Kidney epithelial cell (primary cell): ENCODE results near the gene ZNF283. TPM values are rescaled to one million over a fixed set of nuclear protein-coding genes. Genes with fewer than 3 reads are reported as not detected.
"Not testable (repeated sequence)": the region's sequence is repeated elsewhere in the genome, so short reads cannot be mapped to it uniquely, and the experiment has no call there.

Experiments
- DNase-seq: peaks from one replicate; pipeline ENCODE4 v3.0.0-alpha.2; 2010; ENCODE audit warnings: low read depth
- H3K27me3 ChIP-seq: 2 replicates; pipeline ENCODE4 v1.6.0; 2011; ENCODE audit warnings: low read length; ENCODE audit not compliant: control insufficient read depth, insufficient read depth
- H3K36me3 ChIP-seq: 2 replicates; pipeline ENCODE4 v1.5.1; 2011; ENCODE audit warnings: low read length; ENCODE audit not compliant: control insufficient read depth, insufficient read depth
- H3K4me3 ChIP-seq: 2 replicates; pipeline ENCODE4 v1.5.1; 2011; ENCODE audit warnings: low read depth, mild to moderate bottlenecking, control low read depth, low read length
- total RNA-seq: library from RNA; depleted of rRNA; stranded (reverse); fragments of >200 nt; gene quantifications from 2 replicates; pipeline ENCODE4 v1.2.3, GENCODE V29; 2015
- TF ChIP-seq, protein P1 (sequence below): IDR thresholded peaks from 2 replicates; pipeline ENCODE4 v1.5.1; 2011; ENCODE audit warnings: mild to moderate bottlenecking, moderate library complexity, low read length, control low read depth, inconsistent platforms; ENCODE audit not compliant: insufficient read depth, poor library complexity, severe bottlenecking

Gene ZNF283
- total RNA-seq, 1 donor from 2014 or later: 3.8 TPM

- Histone ChIP-seq H3K4me3 (peak overlapping the region; percentile 28), H3K27me3 (peaks cover 2% of the 10 kb centered on the region), H3K36me3 (no peaks in the 10 kb centered on the region)
- TF ChIP-seq, protein P1, sequence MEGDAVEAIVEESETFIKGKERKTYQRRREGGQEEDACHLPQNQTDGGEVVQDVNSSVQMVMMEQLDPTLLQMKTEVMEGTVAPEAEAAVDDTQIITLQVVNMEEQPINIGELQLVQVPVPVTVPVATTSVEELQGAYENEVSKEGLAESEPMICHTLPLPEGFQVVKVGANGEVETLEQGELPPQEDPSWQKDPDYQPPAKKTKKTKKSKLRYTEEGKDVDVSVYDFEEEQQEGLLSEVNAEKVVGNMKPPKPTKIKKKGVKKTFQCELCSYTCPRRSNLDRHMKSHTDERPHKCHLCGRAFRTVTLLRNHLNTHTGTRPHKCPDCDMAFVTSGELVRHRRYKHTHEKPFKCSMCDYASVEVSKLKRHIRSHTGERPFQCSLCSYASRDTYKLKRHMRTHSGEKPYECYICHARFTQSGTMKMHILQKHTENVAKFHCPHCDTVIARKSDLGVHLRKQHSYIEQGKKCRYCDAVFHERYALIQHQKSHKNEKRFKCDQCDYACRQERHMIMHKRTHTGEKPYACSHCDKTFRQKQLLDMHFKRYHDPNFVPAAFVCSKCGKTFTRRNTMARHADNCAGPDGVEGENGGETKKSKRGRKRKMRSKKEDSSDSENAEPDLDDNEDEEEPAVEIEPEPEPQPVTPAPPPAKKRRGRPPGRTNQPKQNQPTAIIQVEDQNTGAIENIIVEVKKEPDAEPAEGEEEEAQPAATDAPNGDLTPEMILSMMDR: no peak
- no peak for DNase-seq
These were observed 29.0 kb upstream of the ZNF283 start for GRCh38 chr19:43798026-43798545.

- Histone ChIP-seq H3K27me3 (peaks cover 2% of the 10 kb centered on the region), H3K4me3 (peak overlapping the region; percentile 28), H3K36me3 (no peaks in the 10 kb centered on the region)
- DNase-seq: no peak
- TF ChIP-seq, protein P1: no peak
These were observed 28.3 kb upstream of the ZNF283 start for GRCh38 chr19:43798546-43799409.

DNA sequence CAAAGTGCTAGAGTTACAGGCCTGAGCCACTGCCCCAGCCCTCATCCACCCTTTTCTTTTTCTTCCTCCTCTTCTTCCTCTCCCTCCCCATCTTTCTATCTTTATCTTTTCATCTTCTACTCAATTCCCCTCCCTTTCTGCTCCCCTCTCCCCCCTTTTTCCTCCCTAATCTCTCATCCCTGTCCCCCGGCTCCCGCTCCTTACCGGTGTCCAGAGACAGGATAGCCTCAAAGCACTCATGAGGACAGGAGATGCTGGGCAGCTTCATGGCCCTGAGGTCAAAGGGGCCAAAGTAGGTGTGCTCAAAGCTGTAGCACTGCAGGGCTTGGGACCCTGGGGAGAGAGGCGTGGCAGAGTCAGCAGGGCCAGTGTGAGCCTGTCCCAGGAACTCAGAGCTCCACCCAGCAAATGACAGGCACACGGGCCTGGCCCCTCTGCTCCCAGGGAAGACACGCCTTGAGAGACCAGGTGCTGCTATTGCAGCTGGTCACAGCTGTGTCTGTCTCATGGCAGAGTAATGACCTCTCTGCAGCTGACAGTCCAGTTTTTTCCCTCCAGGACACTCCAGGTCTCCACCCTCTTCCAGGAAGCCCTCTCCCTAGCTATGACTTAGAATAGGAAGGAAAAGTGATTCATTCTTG lies 27.5 kb upstream of the ZNF283 start:
- H3K4me3 ChIP-seq: no peak overlapping the region
- TF ChIP-seq, protein P1: no peak
- H3K36me3 ChIP-seq: no peaks in the 10 kb centered on the region
- DNase-seq: no peak
- H3K27me3 ChIP-seq: peaks cover 2% of the 10 kb centered on the region

GRCh38 chr19:43802216-43802951 lies 24.7 kb upstream of the ZNF283 start, which contains the start of gene LYPD5:
Gene LYPD5 (minus strand): TSS chr19:43802447. CDS start chr19:43802380, 67 bp downstream.
- TF ChIP-seq, protein P1: no peak
- no peak for DNase-seq
- no peaks in the 10 kb centered on the region for H3K36me3 ChIP-seq
- H3K4me3 ChIP-seq: no peak within 1 kb of the TSS
- no peaks in the 10 kb centered on the region for H3K27me3 ChIP-seq

DNA sequence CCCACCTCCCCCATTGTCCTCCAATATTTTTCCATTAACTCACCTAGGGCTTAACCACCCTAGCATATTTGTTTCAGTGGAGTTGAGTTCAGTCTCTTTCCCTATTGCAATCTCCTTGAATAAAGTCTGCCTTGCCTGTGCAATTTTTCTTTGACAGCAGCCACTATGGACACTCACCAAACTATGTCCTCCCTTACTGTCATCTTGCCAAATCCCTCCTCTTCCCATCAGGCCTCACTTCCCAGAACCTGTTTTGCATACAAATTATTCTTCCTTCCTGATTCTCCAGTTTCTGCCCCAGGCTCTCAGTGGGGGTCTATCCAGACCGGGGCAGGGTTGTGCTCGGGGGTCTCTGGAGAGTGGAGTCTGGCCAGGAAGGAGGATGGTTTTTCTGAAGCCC lies 22.7 kb upstream of the ZNF283 start:
- Histone ChIP-seq H3K4me3 (no peak overlapping the region), H3K27me3 (no peaks in the 10 kb centered on the region), H3K36me3 (no peaks in the 10 kb centered on the region)
- TF ChIP-seq, protein P1: no peak
- no peak for DNase-seq

DNA sequence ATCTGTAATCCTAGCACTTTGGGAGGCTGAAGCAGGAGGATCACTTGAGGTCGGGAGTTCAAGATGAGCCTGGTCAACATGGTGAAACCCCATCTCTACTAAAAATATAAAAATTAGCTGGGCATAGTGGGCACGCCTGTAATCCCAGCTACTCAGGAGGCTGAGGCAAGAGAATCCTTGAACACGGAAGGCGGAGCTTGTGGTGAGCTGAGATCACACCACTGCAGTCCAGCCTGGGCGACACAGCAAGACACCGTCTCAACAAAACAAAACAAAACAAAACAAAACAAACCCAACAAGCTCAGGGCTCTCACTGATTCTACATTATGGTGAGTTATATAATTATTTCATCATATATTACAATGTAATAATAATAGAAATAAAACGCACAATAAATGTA lies 20.7 kb upstream of the ZNF283 start:
- DNase-seq, H3K4me3 ChIP-seq, H3K27me3 ChIP-seq, H3K36me3 ChIP-seq: not testable (repeated sequence)
